Activated T-helper 2 cell treated with anti-CD3 and anti-CD28 coated beads, Interferon-gamma antibody, Interleukin-2, Interleukin-4, amounts not matched to agents 10 μg/mL and 5 μg/mL and 100 μg/mL, durations not matched to agents 14 hours and 24 hours and 36 hours (primary cell): ENCODE results near the gene CDH23. TPM values are rescaled to one million over a fixed set of nuclear protein-coding genes. Genes with fewer than 3 reads are reported as not detected.

ENCODE experiments used
- DNase-seq: peaks from one replicate; pipeline ENCODE4 v3.0.0; 2021; ENCODE audit warnings: low spot score
- H3K27ac Mint-ChIP-seq: one replicate; pipeline ENCODE4 v1.8.0; 2021; ENCODE audit warnings: mixed read lengths
- H3K27me3 Mint-ChIP-seq: one replicate; pipeline ENCODE4 v1.8.0; 2021; ENCODE audit warnings: low read depth, mixed read lengths
- H3K36me3 Mint-ChIP-seq: one replicate; pipeline ENCODE4 v1.8.0; 2021; ENCODE audit warnings: low read depth, mixed read lengths
- H3K4me1 Mint-ChIP-seq: one replicate; pipeline ENCODE4 v1.8.0; 2021; ENCODE audit warnings: low read depth, mixed read lengths
- H3K4me3 Mint-ChIP-seq: one replicate; pipeline ENCODE4 v1.8.0; 2021; ENCODE audit warnings: low read depth, mild to moderate bottlenecking, moderate library complexity, mixed read lengths
- H3K9me3 Mint-ChIP-seq: one replicate; pipeline ENCODE4 v1.8.0; 2021; ENCODE audit warnings: mixed read lengths
- intact Hi-C: fragments of 100-400 bp; cut with micrococcal nuclease; formaldehyde crosslinking; loops from one replicate; pipeline ENCODE4 v1.15.1; 2023
- total RNA-seq: library from RNA; stranded (reverse); gene quantifications from 2 replicates; pipeline ENCODE4 v1.2.3, GENCODE V29; 2022

The CDH23 gene
- total RNA-seq, 1 donor from 2014 or later = 0.55 TPM

- Mint-ChIP-seq H3K27ac (no peak overlapping the region), H3K27me3 (peaks cover 15% of the 10 kb centered on the region), H3K4me1 (no peaks in the 10 kb centered on the region), H3K36me3 (no peaks in the 10 kb centered on the region), H3K9me3 (no peaks in the 10 kb centered on the region), H3K4me3 (no peak overlapping the region)
- intact Hi-C loops = no loop called here
- DNase-seq = no peak
These were observed 165.5 kb downstream of the CDH23 start for GRCh38 chr10:71562181-71562580.

- H3K4me3 Mint-ChIP-seq = no peak overlapping the region
- H3K9me3 Mint-ChIP-seq = no peaks in the 10 kb centered on the region
- H3K27me3 Mint-ChIP-seq = peaks cover 15% of the 10 kb centered on the region
- no peak for DNase-seq
- H3K36me3 Mint-ChIP-seq = no peaks in the 10 kb centered on the region
- H3K27ac Mint-ChIP-seq = no peak overlapping the region
- H3K4me1 Mint-ChIP-seq = no peaks in the 10 kb centered on the region
- intact Hi-C loops = no loop called here
These were observed 166.2 kb downstream of the CDH23 start for GRCh38 chr10:71562904-71563303.

GRCh38 chr10:71564194-71564820 is 167.6 kb downstream of the CDH23 start:
- Mint-ChIP-seq H3K27ac (no peak overlapping the region), H3K4me3 (no peak overlapping the region), H3K36me3 (no peaks in the 10 kb centered on the region), H3K9me3 (no peaks in the 10 kb centered on the region), H3K4me1 (no peaks in the 10 kb centered on the region), H3K27me3 (peaks cover 7% of the 10 kb centered on the region)
- intact Hi-C loops = no loop called here
- DNase-seq = no peak

GRCh38 chr10:71565284-71566000 is 168.7 kb downstream of the CDH23 start:
- Mint-ChIP-seq H3K27ac (no peak overlapping the region), H3K4me1 (no peaks in the 10 kb centered on the region), H3K4me3 (no peak overlapping the region), H3K36me3 (no peaks in the 10 kb centered on the region), H3K27me3 (peaks cover 3% of the 10 kb centered on the region), H3K9me3 (no peaks in the 10 kb centered on the region)
- DNase-seq = no peak
- intact Hi-C loops = no loop called here

- H3K4me3 Mint-ChIP-seq = no peak overlapping the region
- H3K27ac Mint-ChIP-seq = no peak overlapping the region
- H3K9me3 Mint-ChIP-seq = no peaks in the 10 kb centered on the region
- H3K36me3 Mint-ChIP-seq = no peaks in the 10 kb centered on the region
- H3K4me1 Mint-ChIP-seq = no peaks in the 10 kb centered on the region
- no peaks in the 10 kb centered on the region for H3K27me3 Mint-ChIP-seq
- no peak for DNase-seq
- intact Hi-C loops = no loop called here
These were observed 170.3 kb downstream of the CDH23 start for GRCh38 chr10:71567006-71567405.

GRCh38 chr10:71568896-71569492 is 172.3 kb downstream of the CDH23 start:
- Mint-ChIP-seq H3K27ac (no peak overlapping the region), H3K9me3 (no peaks in the 10 kb centered on the region)
- intact Hi-C loops = no loop called here

GRCh38 chr10:71569775-71570588 is 173.3 kb downstream of the CDH23 start:
- DNase-seq = peak; percentile 62
- Mint-ChIP-seq H3K4me1 (no peaks in the 10 kb centered on the region), H3K36me3 (no peaks in the 10 kb centered on the region), H3K27ac (no peak overlapping the region), H3K9me3 (no peaks in the 10 kb centered on the region), H3K27me3 (no peaks in the 10 kb centered on the region), H3K4me3 (no peak overlapping the region)
- intact Hi-C loops = loop anchor here (1.0 kb wide), 3 partner anchors 84 to 256 kb away; no protein-coding TSS in a partner anchor

More at GRCh38 chr10:71568896-71569492, 172.3 kb downstream of the CDH23 start:
- H3K4me1 Mint-ChIP-seq = no peaks in the 10 kb centered on the region
- H3K27me3 Mint-ChIP-seq = no peaks in the 10 kb centered on the region
- no peaks in the 10 kb centered on the region for H3K36me3 Mint-ChIP-seq
- no peak for DNase-seq
- H3K4me3 Mint-ChIP-seq = no peak overlapping the region

GRCh38 chr10:71571460-71572175 is 174.9 kb downstream of the CDH23 start:
- intact Hi-C loops = no loop called here
- Mint-ChIP-seq H3K36me3 (no peaks in the 10 kb centered on the region), H3K4me3 (no peak overlapping the region), H3K9me3 (no peaks in the 10 kb centered on the region), H3K27ac (no peak overlapping the region), H3K27me3 (no peaks in the 10 kb centered on the region), H3K4me1 (no peaks in the 10 kb centered on the region)
- DNase-seq = no peak

- Mint-ChIP-seq H3K27ac (no peak overlapping the region), H3K9me3 (no peaks in the 10 kb centered on the region), H3K4me1 (no peaks in the 10 kb centered on the region), H3K36me3 (no peaks in the 10 kb centered on the region), H3K4me3 (no peak overlapping the region), H3K27me3 (no peaks in the 10 kb centered on the region)
- DNase-seq = no peak
- intact Hi-C loops = no loop called here
These were observed 176.2 kb downstream of the CDH23 start for GRCh38 chr10:71572962-71573361.

GRCh38 chr10:71573562-71574518 is 177.1 kb downstream of the CDH23 start:
- intact Hi-C loops = no loop called here
- Mint-ChIP-seq H3K36me3 (no peaks in the 10 kb centered on the region), H3K4me1 (no peaks in the 10 kb centered on the region), H3K27me3 (no peaks in the 10 kb centered on the region), H3K27ac (no peak overlapping the region), H3K4me3 (no peak overlapping the region), H3K9me3 (no peaks in the 10 kb centered on the region)
- DNase-seq = no peak

GRCh38 chr10:71575451-71575850 is 178.7 kb downstream of the CDH23 start:
- no peaks in the 10 kb centered on the region for H3K4me1 Mint-ChIP-seq
- intact Hi-C loops = no loop called here
- no peaks in the 10 kb centered on the region for H3K9me3 Mint-ChIP-seq
- no peak for DNase-seq
- no peaks in the 10 kb centered on the region for H3K36me3 Mint-ChIP-seq
- no peaks in the 10 kb centered on the region for H3K27me3 Mint-ChIP-seq
- no peak overlapping the region for H3K27ac Mint-ChIP-seq
- H3K4me3 Mint-ChIP-seq = no peak overlapping the region
